Activated CD4-positive, alpha-beta T cell treated with anti-CD3 and anti-CD28 coated beads, Interleukin-2, amount 10 ng/mL, durations not matched to agents 24 days and 14 days (primary cell): ENCODE measurements around the gene CCDC66. TPM values are rescaled to one million over a fixed set of nuclear protein-coding genes. Genes with fewer than 3 reads are reported as not detected.
"Not testable (repeated sequence)": the region's sequence is repeated elsewhere in the genome, so short reads cannot be mapped to it uniquely, and the experiment has no call there.

ENCODE experiments used
- DNase-seq: peaks from one replicate; pipeline ENCODE4 v3.0.0; 2022
- H3K27ac Mint-ChIP-seq: one replicate; pipeline ENCODE4 v1.8.0; 2022; ENCODE audit warnings: mild to moderate bottlenecking, mixed read lengths
- H3K27me3 Mint-ChIP-seq: one replicate; pipeline ENCODE4 v1.8.0; 2022; ENCODE audit warnings: mixed read lengths
- H3K36me3 Mint-ChIP-seq: one replicate; pipeline ENCODE4 v1.8.0; 2022; ENCODE audit warnings: low read depth, mild to moderate bottlenecking, mixed read lengths
- H3K4me1 Mint-ChIP-seq: one replicate; pipeline ENCODE4 v1.8.0; 2021; ENCODE audit warnings: mixed read lengths
- H3K4me3 Mint-ChIP-seq: one replicate; pipeline ENCODE4 v1.8.0; 2022; ENCODE audit warnings: mild to moderate bottlenecking, moderate library complexity, mixed read lengths
- H3K9me3 Mint-ChIP-seq: one replicate; pipeline ENCODE4 v1.8.0; 2021; ENCODE audit warnings: mixed read lengths
- intact Hi-C: fragments of 100-400 bp; cut with micrococcal nuclease; formaldehyde crosslinking; loops from one replicate; pipeline ENCODE4 v1.15.1; 2023
- total RNA-seq: library from RNA; stranded (reverse); gene quantifications from 2 replicates; pipeline ENCODE4 v1.2.3, GENCODE V29; 2022

The CCDC66 gene
- total RNA-seq, 1 donor from 2014 or later = 37.8 TPM

GRCh38 chr3:56595975-56596840, 39.2 kb downstream of the CCDC66 start:
- H3K27ac Mint-ChIP-seq = no peak overlapping the region
- H3K4me3 Mint-ChIP-seq = no peak overlapping the region
- no peak for DNase-seq
- peaks cover 21% of the 10 kb centered on the region for H3K9me3 Mint-ChIP-seq
- H3K36me3 Mint-ChIP-seq = peaks cover 63% of the 10 kb centered on the region
- no peaks in the 10 kb centered on the region for H3K27me3 Mint-ChIP-seq
- H3K4me1 Mint-ChIP-seq = peaks cover 25% of the 10 kb centered on the region
- intact Hi-C loops = no loop called here

GRCh38 chr3:56608479-56608878, 51.5 kb downstream of the CCDC66 start:
- H3K27me3 Mint-ChIP-seq = not testable (repeated sequence)
- Mint-ChIP-seq H3K36me3 (peaks cover 89% of the 10 kb centered on the region), H3K4me3 (peak overlapping the region; percentile 55), H3K27ac (peak overlapping the region; percentile 48), H3K9me3 (peaks cover 43% of the 10 kb centered on the region), H3K4me1 (peaks cover 57% of the 10 kb centered on the region)
- DNase-seq = peak; percentile 64
- intact Hi-C loops = loop anchor here (1.0 kb wide), 1 partner anchor 51 kb away; the partner anchor contains the start of gene CCDC66

- H3K27me3 Mint-ChIP-seq = no peaks in the 10 kb centered on the region
- H3K4me3 Mint-ChIP-seq = no peak overlapping the region
- H3K4me1 Mint-ChIP-seq = peaks cover 57% of the 10 kb centered on the region
- H3K27ac Mint-ChIP-seq = peak overlapping the region; percentile 34
- DNase-seq = no peak
- H3K36me3 Mint-ChIP-seq = peaks cover 76% of the 10 kb centered on the region
- intact Hi-C loops = no loop called here
- peaks cover 31% of the 10 kb centered on the region for H3K9me3 Mint-ChIP-seq
These were observed 53.8 kb downstream of the CCDC66 start for GRCh38 chr3:56610669-56611335.

- H3K27ac Mint-ChIP-seq = peak overlapping the region; percentile 34
- H3K9me3 Mint-ChIP-seq = peaks cover 31% of the 10 kb centered on the region
- peaks cover 74% of the 10 kb centered on the region for H3K36me3 Mint-ChIP-seq
- H3K27me3 Mint-ChIP-seq = no peaks in the 10 kb centered on the region
- intact Hi-C loops = no loop called here
- no peak for DNase-seq
- H3K4me1 Mint-ChIP-seq = peaks cover 59% of the 10 kb centered on the region
- H3K4me3 Mint-ChIP-seq = no peak overlapping the region
These were observed 54.4 kb downstream of the CCDC66 start for GRCh38 chr3:56611364-56611763.

- H3K4me3 Mint-ChIP-seq = peak overlapping the region; percentile 7
- H3K27ac Mint-ChIP-seq = peak overlapping the region; percentile 7
- H3K27me3 Mint-ChIP-seq = no peaks in the 10 kb centered on the region
- H3K36me3 Mint-ChIP-seq = peaks cover 73% of the 10 kb centered on the region
- intact Hi-C loops = no loop called here
- peak; percentile 63 for DNase-seq
- H3K9me3 Mint-ChIP-seq = peaks cover 31% of the 10 kb centered on the region
- peaks cover 64% of the 10 kb centered on the region for H3K4me1 Mint-ChIP-seq
These were observed 55.2 kb downstream of the CCDC66 start for GRCh38 chr3:56612146-56612545.

- H3K27ac Mint-ChIP-seq = no peak overlapping the region
- intact Hi-C loops = no loop called here
- H3K27me3 Mint-ChIP-seq = no peaks in the 10 kb centered on the region
- DNase-seq = peak; percentile 60
- H3K9me3 Mint-ChIP-seq = peaks cover 31% of the 10 kb centered on the region
- H3K36me3 Mint-ChIP-seq = peaks cover 70% of the 10 kb centered on the region
- H3K4me3 Mint-ChIP-seq = no peak overlapping the region
- peaks cover 56% of the 10 kb centered on the region for H3K4me1 Mint-ChIP-seq
These were observed 56.0 kb downstream of the CCDC66 start for GRCh38 chr3:56613016-56613415.

GRCh38 chr3:56616478-56617006, 59.6 kb downstream of the CCDC66 start:
- H3K27me3 Mint-ChIP-seq = no peaks in the 10 kb centered on the region
- peaks cover 9% of the 10 kb centered on the region for H3K9me3 Mint-ChIP-seq
- peaks cover 30% of the 10 kb centered on the region for H3K4me1 Mint-ChIP-seq
- DNase-seq = no peak
- H3K4me3 Mint-ChIP-seq = no peak overlapping the region
- H3K36me3 Mint-ChIP-seq = peaks cover 71% of the 10 kb centered on the region
- H3K27ac Mint-ChIP-seq = peak overlapping the region; percentile 36
- intact Hi-C loops = no loop called here

- Mint-ChIP-seq H3K36me3 (peaks cover 74% of the 10 kb centered on the region), H3K4me1 (peaks cover 10% of the 10 kb centered on the region), H3K27me3 (no peaks in the 10 kb centered on the region), H3K9me3 (no peaks in the 10 kb centered on the region), H3K27ac (peak overlapping the region; percentile 65), H3K4me3 (no peak overlapping the region)
- DNase-seq = no peak
- intact Hi-C loops = no loop called here
These were observed 63.4 kb downstream of the CCDC66 start for GRCh38 chr3:56620371-56620770.

- Mint-ChIP-seq H3K4me3 (no peak overlapping the region), H3K27me3 (no peaks in the 10 kb centered on the region), H3K27ac (no peak overlapping the region), H3K36me3 (peaks cover 70% of the 10 kb centered on the region), H3K9me3 (no peaks in the 10 kb centered on the region), H3K4me1 (peaks cover 5% of the 10 kb centered on the region)
- intact Hi-C loops = no loop called here
- no peak for DNase-seq
These were observed 64.7 kb downstream of the CCDC66 start for GRCh38 chr3:56621681-56622080.

GRCh38 chr3:56622381-56622780, 65.4 kb downstream of the CCDC66 start:
- no peak for DNase-seq
- no peak overlapping the region for H3K4me3 Mint-ChIP-seq
- peaks cover 72% of the 10 kb centered on the region for H3K36me3 Mint-ChIP-seq
- H3K9me3 Mint-ChIP-seq = no peaks in the 10 kb centered on the region
- H3K4me1 Mint-ChIP-seq = peaks cover 5% of the 10 kb centered on the region
- intact Hi-C loops = no loop called here
- H3K27ac Mint-ChIP-seq = no peak overlapping the region
- no peaks in the 10 kb centered on the region for H3K27me3 Mint-ChIP-seq

- H3K4me3 Mint-ChIP-seq = no peak overlapping the region
- no peaks in the 10 kb centered on the region for H3K27me3 Mint-ChIP-seq
- H3K4me1 Mint-ChIP-seq = peaks cover 5% of the 10 kb centered on the region
- intact Hi-C loops = no loop called here
- no peaks in the 10 kb centered on the region for H3K9me3 Mint-ChIP-seq
- H3K36me3 Mint-ChIP-seq = peaks cover 65% of the 10 kb centered on the region
- DNase-seq = no peak
- no peak overlapping the region for H3K27ac Mint-ChIP-seq
These were observed 67.8 kb downstream of the CCDC66 start for GRCh38 chr3:56624725-56625124.

- Mint-ChIP-seq H3K9me3 (no peaks in the 10 kb centered on the region), H3K4me1 (peaks cover 4% of the 10 kb centered on the region), H3K27me3 (no peaks in the 10 kb centered on the region), H3K27ac (no peak overlapping the region), H3K36me3 (peaks cover 50% of the 10 kb centered on the region), H3K4me3 (no peak overlapping the region)
- DNase-seq = no peak
- intact Hi-C loops = no loop called here
These were observed 72.1 kb downstream of the CCDC66 start for GRCh38 chr3:56629047-56629446.

- H3K27ac Mint-ChIP-seq = no peak overlapping the region
- intact Hi-C loops = no loop called here
These were observed 72.5 kb downstream of the CCDC66 start for GRCh38 chr3:56629451-56629850.

GRCh38 chr3:56630966-56631365, 74.0 kb downstream of the CCDC66 start:
- Mint-ChIP-seq H3K36me3 (peaks cover 47% of the 10 kb centered on the region), H3K4me1 (peaks cover 4% of the 10 kb centered on the region), H3K27ac (no peak overlapping the region), H3K27me3 (no peaks in the 10 kb centered on the region), H3K4me3 (no peak overlapping the region), H3K9me3 (no peaks in the 10 kb centered on the region)
- intact Hi-C loops = no loop called here
- no peak for DNase-seq

More at GRCh38 chr3:56629451-56629850, 72.5 kb downstream of the CCDC66 start:
- no peak for DNase-seq
- peaks cover 4% of the 10 kb centered on the region for H3K4me1 Mint-ChIP-seq
- no peaks in the 10 kb centered on the region for H3K9me3 Mint-ChIP-seq
- no peak overlapping the region for H3K4me3 Mint-ChIP-seq
- no peaks in the 10 kb centered on the region for H3K27me3 Mint-ChIP-seq
- H3K36me3 Mint-ChIP-seq = peaks cover 46% of the 10 kb centered on the region
